Gastroesophageal sphincter (tissue), 4 donors: ENCODE results near the gene BID. TPM values are rescaled to one million over a fixed set of nuclear protein-coding genes. Genes with fewer than 3 reads are reported as not detected.

Source experiments
- ATAC-seq: fragments of 150-250 bp; one replicate; pipeline ENCODE4 v1.9.1; 2016; ENCODE audit warnings: mild to moderate bottlenecking, moderate library complexity
- H3K27ac ChIP-seq, 4 donors: fragments of 200-600 bp; sonication (generic) in 3 of 4; 1 replicate in 3 of 4; 2 replicates in 1 of 4; pipeline ENCODE4 v1.5.1; 2016 to 2019
- H3K27me3 ChIP-seq: fragments of 200-600 bp; sonication (generic); one replicate; pipeline ENCODE4 v1.5.1; 2019
- H3K36me3 ChIP-seq, 2 donors: fragments of 200-600 bp; sonication (generic); one replicate each; pipeline ENCODE4 v1.5.1; 2019; ENCODE audit warnings: control low read depth in 1 of 2
- H3K4me1 ChIP-seq, 3 donors: fragments of 200-600 bp; sonication (generic); 1 replicate in 2 of 3; 2 replicates in 1 of 3; pipeline ENCODE4 v1.5.1; 2016 to 2019; ENCODE audit warnings: control low read depth in 2 of 3
- H3K4me3 ChIP-seq, 2 donors: fragments of 200-600 bp; sonication (generic); one replicate each; pipeline ENCODE4 v1.5.1; 2019; ENCODE audit warnings: mild to moderate bottlenecking in 1 of 2, moderate library complexity in 1 of 2
- H3K9me3 ChIP-seq, 3 donors: fragments of 200-600 bp; sonication (generic); one replicate each; pipeline ENCODE4 v1.5.1; 2017 to 2019; ENCODE audit warnings: control low read depth in 2 of 3
- EP300 ChIP-seq: sonication (generic); formaldehyde crosslinking; IDR thresholded peaks from one replicate; pipeline ENCODE4 v1.6.1; 2017; ENCODE audit warnings: antibody characterized with exemption, mild to moderate bottlenecking
- POLR2A ChIP-seq, 2 donors: fragments of 450-650 bp; IDR thresholded peaks; one replicate each; pipeline ENCODE4 v1.6.1; 2017; ENCODE audit warnings: antibody characterized with exemption in 2 of 2, mild to moderate bottlenecking in 2 of 2, moderate library complexity in 1 of 2
- POLR2AphosphoS5 ChIP-seq: sonication (generic); formaldehyde crosslinking; IDR thresholded peaks from one replicate; pipeline ENCODE4 v1.6.1; 2017; ENCODE audit warnings: antibody characterized with exemption
- WGBS, 2 donors: methylation state at CpG; one replicate each; pipeline ENCODE4 v1.1.5; 2018; ENCODE audit warnings: low coverage in 1 of 2; 5-methylcytosine and 5-hydroxymethylcytosine counted together
- small RNA-seq, 4 donors: library from RNA; depleted of rRNA; stranded (forward); fragments of <200 nt; gene quantifications; one replicate each; pipeline ENCODE3, GENCODE V24; 2016
- total RNA-seq, 4 donors: library from RNA; depleted of rRNA; stranded (reverse); fragments of >200 nt; gene quantifications; one replicate each; pipeline ENCODE4 v1.1.0, GENCODE V29; 2016
- TF ChIP-seq, protein P1 (sequence below), 4 experiments: fragments of 200-600 bp in 2 of 4; fragments of 450-650 bp in 2 of 4; sonication (generic) in 1 of 4; IDR thresholded peaks; one replicate each; pipeline ENCODE4 v1.5.1; 2017 to 2019; ENCODE audit warnings: antibody characterized with exemption in 4 of 4, mild to moderate bottlenecking in 2 of 4, moderate library complexity in 2 of 4

The BID gene
- total RNA-seq, 4 donors from 2014 or later: 5.9 to 34.5 (median 21.4) TPM

DNA sequence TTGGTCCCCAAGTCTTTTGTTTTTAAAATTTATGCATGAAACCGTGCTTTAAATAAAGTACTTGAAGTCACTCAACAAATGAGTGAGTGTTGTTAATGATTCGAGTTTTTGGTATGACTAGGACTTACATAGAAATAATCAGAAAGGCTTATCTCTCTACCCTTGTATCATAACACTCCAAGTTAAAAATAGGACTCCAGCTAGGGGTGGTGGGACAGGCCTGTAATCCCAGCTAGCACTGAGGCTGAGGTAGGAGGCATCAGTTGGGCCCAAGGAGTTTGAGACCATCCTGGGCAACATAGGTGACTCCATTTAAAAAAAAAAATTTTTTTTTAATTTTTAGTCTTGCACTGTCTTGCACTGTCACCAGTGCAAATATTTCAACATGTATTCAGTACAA, 80.1 kb downstream of the BID start:
- 90 to 95% methylated on average over 2 of the region's 2 CpGs for WGBS, 2 donors

DNA sequence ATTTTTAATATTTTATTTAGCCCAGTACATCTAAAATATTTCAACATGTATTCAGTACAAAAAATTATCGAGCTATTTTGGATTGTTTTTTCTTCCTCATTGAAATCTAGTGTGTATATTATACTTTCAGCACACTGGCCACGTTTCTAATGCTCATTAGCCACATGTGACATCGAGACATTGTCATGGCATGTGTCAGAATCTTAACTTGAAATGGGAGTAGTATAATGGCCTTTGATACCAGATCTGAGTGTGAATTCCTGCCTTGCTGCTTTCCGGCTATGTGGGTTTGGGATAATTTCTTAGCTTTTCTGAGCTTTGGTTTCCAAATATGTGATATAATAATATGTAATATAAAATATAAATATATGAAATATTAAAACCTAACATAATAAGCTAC, 81.4 kb downstream of the BID start:
- ATAC-seq: no peak
- Histone ChIP-seq H3K27me3 (no peaks in the 10 kb centered on the region), H3K27ac (no peak overlapping the region), H3K9me3 (no peaks in the 10 kb centered on the region), H3K4me1 (no peaks in the 10 kb centered on the region), H3K36me3 (peaks cover 0 to 44% of the 10 kb centered on the region in 2 donors), H3K4me3 (no peak overlapping the region)
- WGBS, 2 donors: 88 to 91% methylated on average over 4 of the region's 4 CpGs
- no peak for TF ChIP-seq EP300
- no peak for TF ChIP-seq POLR2A (IDR thresholded peaks at IDR 0.05)
- TF ChIP-seq POLR2AphosphoS5: no peak
- TF ChIP-seq, protein P1, sequence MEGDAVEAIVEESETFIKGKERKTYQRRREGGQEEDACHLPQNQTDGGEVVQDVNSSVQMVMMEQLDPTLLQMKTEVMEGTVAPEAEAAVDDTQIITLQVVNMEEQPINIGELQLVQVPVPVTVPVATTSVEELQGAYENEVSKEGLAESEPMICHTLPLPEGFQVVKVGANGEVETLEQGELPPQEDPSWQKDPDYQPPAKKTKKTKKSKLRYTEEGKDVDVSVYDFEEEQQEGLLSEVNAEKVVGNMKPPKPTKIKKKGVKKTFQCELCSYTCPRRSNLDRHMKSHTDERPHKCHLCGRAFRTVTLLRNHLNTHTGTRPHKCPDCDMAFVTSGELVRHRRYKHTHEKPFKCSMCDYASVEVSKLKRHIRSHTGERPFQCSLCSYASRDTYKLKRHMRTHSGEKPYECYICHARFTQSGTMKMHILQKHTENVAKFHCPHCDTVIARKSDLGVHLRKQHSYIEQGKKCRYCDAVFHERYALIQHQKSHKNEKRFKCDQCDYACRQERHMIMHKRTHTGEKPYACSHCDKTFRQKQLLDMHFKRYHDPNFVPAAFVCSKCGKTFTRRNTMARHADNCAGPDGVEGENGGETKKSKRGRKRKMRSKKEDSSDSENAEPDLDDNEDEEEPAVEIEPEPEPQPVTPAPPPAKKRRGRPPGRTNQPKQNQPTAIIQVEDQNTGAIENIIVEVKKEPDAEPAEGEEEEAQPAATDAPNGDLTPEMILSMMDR (IDR thresholded peaks at IDR 0.05): no peak

More for the DNA sequence above, 80.1 kb downstream of the BID start:
- Histone ChIP-seq H3K36me3 (peaks cover 0 to 39% of the 10 kb centered on the region in 2 donors), H3K4me1 (no peaks in the 10 kb centered on the region), H3K27ac (no peak overlapping the region), H3K4me3 (no peak overlapping the region), H3K9me3 (no peaks in the 10 kb centered on the region), H3K27me3 (no peaks in the 10 kb centered on the region)
- ATAC-seq: no peak
- TF ChIP-seq, protein P1 (IDR thresholded peaks at IDR 0.05): no peak
- TF ChIP-seq POLR2AphosphoS5: no peak
- TF ChIP-seq EP300: no peak
- TF ChIP-seq POLR2A (IDR thresholded peaks at IDR 0.05): no peak

DNA sequence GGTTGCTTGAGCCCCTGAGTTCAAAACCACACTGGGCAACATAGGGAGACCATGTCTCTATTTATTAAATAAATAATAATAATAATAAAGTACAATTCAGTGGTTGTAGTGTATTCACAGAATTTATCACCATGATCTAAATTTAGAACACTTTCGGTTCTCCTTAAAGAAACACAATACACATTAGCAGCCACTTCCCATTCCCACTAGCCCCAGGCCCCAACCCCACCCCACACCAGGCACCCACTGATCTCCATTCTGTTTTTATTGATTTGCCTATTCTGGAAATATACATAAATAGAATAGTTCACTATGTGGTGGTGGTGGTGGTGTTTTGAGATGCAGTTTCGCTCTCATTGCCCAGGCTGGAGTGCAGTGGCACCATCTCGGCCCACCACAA, 90.0 kb downstream of the BID start:
- H3K27ac ChIP-seq: no peak overlapping the region
- WGBS, 2 donors: 81 to 88% methylated on average over 3 of the region's 3 CpGs
- no peaks in the 10 kb centered on the region for H3K27me3 ChIP-seq
- TF ChIP-seq, protein P1 (IDR thresholded peaks at IDR 0.05): no peak
- TF ChIP-seq POLR2A (IDR thresholded peaks at IDR 0.05) (no peak), POLR2AphosphoS5 (no peak), EP300 (no peak)
- peaks cover 0 to 44% of the 10 kb centered on the region in 2 donors for H3K36me3 ChIP-seq
- no peaks in the 10 kb centered on the region for H3K4me1 ChIP-seq
- no peak overlapping the region for H3K4me3 ChIP-seq
- no peak for ATAC-seq
- H3K9me3 ChIP-seq: no peaks in the 10 kb centered on the region

Small RNAs within 50 kb of the gene (small RNA-seq; reads per million reads assigned to genes)
- gene MIR3198-1: 0 reads per million in 4 donors

Other genes starting within 250 kb of the BID start
- gene SLC25A18, start 211.0 kb downstream of the BID start, total RNA-seq: 1 to 10 TPM in 3 of 4 donors, under 1 TPM in 1; 0.93 to 5.3 (median 1.5) TPM
- 100 to 1,000 TPM; 146 to 252 (median 195) TPM for gene ATP6V1E1, start 145.7 kb downstream of the BID start, total RNA-seq
- gene BCL2L13, start 135.7 kb downstream of the BID start, total RNA-seq: 100 to 1,000 TPM in 2 of 4 donors, 10 to 100 TPM in 2; 68.5 to 193 (median 131) TPM